Measurements from ENCODE around the gene OFD1.

The OFD1 gene

DNA sequence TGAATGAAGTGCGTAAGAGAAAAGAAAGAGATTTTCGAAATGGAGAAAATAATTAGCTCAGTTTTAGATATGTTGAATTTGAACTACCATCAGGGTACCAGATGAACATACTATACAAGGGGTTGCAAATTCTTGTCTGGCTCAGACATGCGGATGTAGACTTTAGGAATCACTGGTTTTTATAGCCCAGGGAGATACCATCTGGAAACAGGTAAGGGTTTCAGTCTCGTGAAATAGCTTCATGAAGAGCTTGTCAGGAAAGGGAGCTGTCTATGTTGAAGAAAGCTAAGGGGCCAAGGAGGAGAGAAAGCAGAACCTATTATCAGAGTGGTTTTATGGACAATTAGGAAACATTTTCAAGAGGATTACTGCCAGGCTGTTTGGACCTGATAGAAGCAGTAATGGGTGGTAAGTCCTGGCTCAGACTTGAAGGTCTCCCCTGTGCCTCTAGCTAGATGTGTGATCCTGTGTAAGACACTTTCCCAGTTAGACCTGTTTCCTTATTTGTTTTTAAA, 38.9 kb upstream of the OFD1 start:
- DNase-seq: no peak
- TF ChIP-seq POLR2A (IDR thresholded peaks at IDR 0.05; ENCODE audit: low read length): no peak
- no peak for TF ChIP-seq GATA1 (IDR thresholded peaks at IDR 0.05; ENCODE audit: low read depth, low read length)

DNA sequence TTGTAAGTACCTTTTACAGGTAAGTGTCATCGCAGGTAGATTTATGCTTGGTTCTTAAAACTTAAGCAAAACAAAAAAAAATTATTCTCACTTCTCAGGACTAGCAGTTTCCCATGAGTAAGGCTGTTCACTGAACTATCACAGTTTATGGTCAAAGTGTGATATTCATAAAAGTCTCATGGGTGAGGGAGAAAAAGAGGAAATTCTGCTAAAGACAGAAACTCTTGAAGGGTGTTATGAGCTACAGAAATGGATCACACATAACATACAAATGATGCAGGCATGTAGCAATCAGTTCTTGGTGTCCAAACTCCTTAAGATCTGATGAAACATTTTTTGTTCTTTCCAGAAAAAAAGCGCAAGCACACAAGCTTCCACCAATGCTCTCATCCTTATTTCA, 37.1 kb upstream of the OFD1 start:
- no peak for DNase-seq
- TF ChIP-seq POLR2A (IDR thresholded peaks at IDR 0.05; ENCODE audit: low read length) (no peak), GATA1 (IDR thresholded peaks at IDR 0.05; ENCODE audit: low read depth, low read length) (no peak)

DNA sequence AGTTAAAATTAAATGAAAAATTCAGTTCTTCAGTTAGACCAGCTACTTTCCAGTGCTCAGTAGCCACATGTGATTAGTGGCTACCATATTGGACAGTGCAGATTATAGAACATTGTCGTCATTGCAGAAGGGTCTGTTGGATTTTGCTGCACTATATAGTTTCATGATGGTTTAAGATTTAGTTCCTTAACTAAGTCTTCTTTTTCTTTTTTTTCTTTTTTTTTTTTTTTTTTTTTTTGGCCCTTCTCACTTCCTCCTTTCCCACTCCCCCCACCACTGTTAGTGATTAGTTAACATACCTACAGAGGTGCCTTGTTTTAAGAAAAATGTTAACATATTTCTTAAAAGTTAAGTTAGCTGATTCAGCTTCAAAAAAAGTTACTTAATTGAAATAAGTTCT, 36.6 kb upstream of the OFD1 start:
- no peak for DNase-seq
- TF ChIP-seq POLR2A (IDR thresholded peaks at IDR 0.05; ENCODE audit: low read length) (no peak), GATA1 (IDR thresholded peaks at IDR 0.05; ENCODE audit: low read depth, low read length) (no peak)

DNA sequence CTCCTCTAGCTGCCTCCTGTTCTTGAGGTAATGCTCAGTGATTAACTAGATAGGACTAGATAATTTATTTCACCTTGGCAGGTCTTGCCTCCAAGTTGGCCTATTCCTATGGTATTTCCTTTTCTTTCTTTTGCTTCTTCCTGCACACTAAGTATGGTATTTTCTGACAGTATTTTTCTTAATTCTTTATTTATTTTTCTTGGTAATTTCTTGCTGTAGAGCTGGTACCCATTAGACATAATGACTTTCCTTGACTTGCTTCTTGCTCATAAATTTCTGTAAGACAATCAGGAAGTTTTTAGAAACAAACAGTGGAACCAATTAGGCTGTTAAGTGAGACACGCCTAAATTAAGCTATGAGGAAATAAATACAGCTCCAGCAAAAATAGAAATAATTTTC, 36.1 kb upstream of the OFD1 start:
- TF ChIP-seq POLR2A (IDR thresholded peaks at IDR 0.05; ENCODE audit: low read length): no peak
- no peak for DNase-seq

DNA sequence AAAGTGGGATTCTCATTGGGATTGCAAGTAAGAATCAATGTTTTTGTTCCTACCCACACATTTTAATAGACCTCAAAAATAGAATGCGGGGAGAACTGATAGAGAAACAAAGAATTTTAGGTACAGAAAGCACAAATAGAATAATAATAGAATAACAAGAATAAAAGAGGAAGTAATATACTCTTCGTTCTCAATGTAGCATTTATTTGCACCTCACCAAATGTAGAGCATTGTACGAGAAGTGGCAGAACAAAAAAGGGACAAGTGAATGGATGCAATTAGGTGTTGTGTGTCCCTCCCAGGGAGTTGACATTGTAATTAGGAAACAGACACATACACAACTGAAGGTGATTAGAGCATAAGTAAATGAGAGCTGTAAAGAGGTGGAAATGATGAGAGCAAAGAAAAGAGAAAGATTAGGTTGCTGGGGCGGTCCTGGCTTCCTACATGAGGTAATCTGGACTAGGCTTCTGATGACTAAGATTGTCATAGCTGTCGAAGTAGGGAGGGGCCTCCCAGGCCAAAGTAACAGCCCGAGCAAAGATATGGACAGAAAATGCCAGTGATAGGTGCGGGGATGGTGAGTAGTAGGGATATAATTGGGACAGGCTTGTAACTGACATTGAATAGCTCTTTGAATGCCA, 35.2 kb upstream of the OFD1 start:
- DNase-seq: peak; percentile 69 to 75
- TF ChIP-seq GATA1 (IDR thresholded peaks at IDR 0.05; ENCODE audit: low read depth, low read length) (no peak), POLR2A (IDR thresholded peaks at IDR 0.05; ENCODE audit: low read length) (no peak)

DNA sequence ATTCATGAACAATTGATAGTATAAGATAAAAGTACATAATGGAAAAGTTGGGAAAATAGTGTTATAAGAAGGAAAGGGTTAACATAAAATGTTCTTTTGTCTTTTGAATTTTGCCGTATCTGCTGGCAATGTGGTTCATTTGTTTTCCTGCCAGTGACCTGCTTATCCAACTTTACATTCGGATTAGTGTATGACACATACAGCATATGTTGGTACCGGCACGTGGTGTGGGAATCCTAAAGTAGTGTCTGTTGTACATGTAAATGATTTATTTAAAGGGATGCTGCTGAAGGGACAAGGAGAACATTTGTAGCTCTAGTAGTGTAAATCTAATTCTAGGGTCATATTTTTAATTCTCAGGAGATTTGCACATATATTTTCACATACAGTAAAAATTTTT, 34.2 kb upstream of the OFD1 start:
- DNase-seq: no peak
- no peak for TF ChIP-seq GATA1 (IDR thresholded peaks at IDR 0.05; ENCODE audit: low read depth, low read length)
- no peak for TF ChIP-seq POLR2A (IDR thresholded peaks at IDR 0.05; ENCODE audit: low read length)

DNA sequence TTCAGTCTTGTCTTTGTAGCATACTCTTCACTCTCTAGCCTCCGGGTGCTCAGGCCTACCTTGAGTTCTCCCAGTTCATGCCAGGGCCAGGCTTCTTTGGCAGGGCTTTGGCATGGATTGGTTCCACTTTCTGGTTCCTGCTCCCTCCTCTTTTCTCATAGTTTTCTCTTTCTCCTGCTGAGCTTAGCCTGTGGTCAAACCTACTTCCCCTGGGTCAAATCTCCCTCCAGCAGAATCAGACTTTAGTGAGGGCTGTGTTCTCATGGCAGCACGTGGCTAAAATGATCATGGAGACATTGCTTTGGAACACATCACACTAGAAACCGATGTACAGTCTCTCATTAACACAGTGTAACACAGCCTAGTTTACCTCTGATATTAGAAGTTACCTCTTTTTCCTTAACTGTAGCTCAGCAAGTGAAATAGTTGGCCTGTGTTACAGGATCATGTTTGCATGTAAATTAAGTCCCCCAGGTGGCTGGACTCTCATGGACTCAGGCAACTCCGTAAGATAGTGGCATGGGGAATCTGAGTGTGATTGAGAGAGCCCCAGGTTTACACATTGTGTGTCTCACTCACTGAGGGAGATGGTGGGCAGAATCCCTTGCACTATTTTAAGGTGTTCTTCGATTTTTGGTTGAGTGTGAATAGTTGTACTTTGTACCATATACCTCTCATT, 32.3 kb upstream of the OFD1 start:
- TF ChIP-seq GATA1 (IDR thresholded peaks at IDR 0.05; ENCODE audit: low read depth, low read length) (no peak), POLR2A (IDR thresholded peaks at IDR 0.05; ENCODE audit: low read length) (no peak)
- no peak for DNase-seq

DNA sequence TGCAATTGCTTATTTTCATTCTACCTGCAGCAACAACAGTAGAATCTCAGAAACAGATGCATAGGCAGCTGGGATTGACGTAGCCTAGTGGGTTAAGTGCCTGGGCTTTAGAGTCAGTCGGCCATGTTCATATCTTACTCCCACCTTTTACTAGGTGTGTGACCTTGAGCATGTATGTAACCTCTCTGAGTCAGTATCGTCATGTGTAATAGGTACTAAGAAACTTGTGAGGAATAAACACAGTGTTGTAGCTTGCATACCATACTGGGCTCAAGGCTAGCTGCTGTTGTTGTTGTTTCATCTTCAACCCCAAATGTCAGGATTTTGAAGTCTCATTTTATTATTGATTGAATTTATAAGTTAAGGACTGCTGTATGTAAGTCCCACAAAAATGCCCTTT, 31.4 kb upstream of the OFD1 start:
- TF ChIP-seq POLR2A (IDR thresholded peaks at IDR 0.05; ENCODE audit: low read length): no peak
- TF ChIP-seq GATA1 (IDR thresholded peaks at IDR 0.05; ENCODE audit: low read depth, low read length): no peak
- DNase-seq: no peak

DNA sequence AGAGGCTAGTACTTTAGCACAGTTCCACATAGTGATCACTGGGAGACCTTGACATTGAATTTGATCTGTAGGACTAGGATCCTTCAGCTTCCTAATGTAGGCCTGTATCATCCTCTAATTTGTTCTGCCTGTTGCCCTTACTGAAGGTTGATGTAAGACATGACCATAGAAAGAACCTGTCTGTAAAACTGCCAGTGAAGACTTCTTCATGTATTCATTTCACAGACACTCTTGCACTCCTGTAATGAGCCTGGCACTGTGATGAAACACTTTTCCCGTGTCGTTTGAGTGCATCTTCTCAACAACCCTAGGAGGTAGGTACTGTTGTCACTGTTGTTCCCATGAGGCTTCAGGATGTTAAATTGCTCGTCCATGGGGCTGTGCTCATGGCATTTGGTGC, 31.0 kb upstream of the OFD1 start:
- TF ChIP-seq GATA1 (IDR thresholded peaks at IDR 0.05; ENCODE audit: low read depth, low read length) (no peak), POLR2A (IDR thresholded peaks at IDR 0.05; ENCODE audit: low read length) (no peak)
- no peak for DNase-seq

DNA sequence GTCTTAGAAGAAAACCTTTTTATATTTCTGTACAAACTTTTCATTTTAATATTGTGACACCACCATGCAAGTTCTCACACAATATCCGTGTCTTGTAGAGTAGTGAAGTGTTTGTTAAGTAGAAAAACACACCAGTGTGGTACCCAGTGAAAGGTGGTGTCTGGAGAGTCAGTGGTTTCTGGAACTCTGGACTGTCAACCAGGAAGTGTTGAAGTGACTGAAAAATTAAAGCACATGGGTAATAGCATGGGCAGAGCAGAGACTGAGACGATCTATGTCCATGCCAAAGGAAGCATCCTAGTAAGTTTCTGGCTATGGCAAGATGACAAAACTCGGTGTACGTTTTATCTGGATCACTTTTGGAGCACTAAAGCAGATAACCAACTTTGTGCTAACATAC, 23.4 kb upstream of the OFD1 start:
- no peak for DNase-seq
- TF ChIP-seq GATA1 (IDR thresholded peaks at IDR 0.05; ENCODE audit: low read depth, low read length): no peak
- TF ChIP-seq POLR2A (IDR thresholded peaks at IDR 0.05; ENCODE audit: low read length): no peak

DNA sequence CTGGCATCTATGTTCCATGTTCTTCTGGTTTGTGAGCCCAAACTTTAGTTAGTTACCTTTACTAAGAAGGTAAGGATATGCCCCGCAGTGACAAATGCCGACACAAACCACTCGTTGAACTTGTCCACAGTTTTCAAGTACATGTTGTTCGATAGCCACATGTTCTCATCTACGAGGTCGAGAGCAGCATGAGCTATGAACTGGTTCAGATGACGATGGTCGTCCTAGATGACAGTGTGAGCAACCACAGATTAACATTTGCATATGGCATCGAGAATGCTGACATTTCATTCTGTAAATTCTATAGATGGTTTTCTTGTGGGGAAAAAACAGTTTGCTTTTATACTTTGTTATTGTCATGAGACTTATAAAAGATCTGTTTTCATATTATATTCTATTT, 18.1 kb upstream of the OFD1 start:
- no peak for DNase-seq
- TF ChIP-seq POLR2A (IDR thresholded peaks at IDR 0.05; ENCODE audit: low read length) (no peak), GATA1 (IDR thresholded peaks at IDR 0.05; ENCODE audit: low read depth, low read length) (no peak)

DNA sequence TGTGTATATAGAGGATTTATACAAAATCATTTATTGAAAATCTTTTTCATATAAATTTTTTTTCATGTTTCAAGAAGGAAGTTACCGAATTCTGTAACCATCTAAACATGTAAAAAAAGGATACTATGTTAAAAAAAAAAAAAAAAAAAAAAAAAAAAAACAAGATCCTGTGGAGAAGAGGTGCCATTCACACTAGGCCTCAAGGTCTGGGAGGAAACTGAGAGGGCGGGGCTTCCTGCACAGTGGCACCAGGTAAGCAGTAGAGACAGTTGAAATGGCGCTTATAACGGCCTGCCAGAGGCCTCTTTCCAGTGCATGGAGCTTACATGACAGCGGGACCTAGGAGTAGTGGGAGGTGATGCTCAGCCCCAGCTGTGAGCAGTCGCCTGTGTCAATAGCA, 17.6 kb upstream of the OFD1 start:
- no peak for DNase-seq
- TF ChIP-seq POLR2A (IDR thresholded peaks at IDR 0.05; ENCODE audit: low read length) (no peak), GATA1 (IDR thresholded peaks at IDR 0.05; ENCODE audit: low read depth, low read length) (no peak)

DNA sequence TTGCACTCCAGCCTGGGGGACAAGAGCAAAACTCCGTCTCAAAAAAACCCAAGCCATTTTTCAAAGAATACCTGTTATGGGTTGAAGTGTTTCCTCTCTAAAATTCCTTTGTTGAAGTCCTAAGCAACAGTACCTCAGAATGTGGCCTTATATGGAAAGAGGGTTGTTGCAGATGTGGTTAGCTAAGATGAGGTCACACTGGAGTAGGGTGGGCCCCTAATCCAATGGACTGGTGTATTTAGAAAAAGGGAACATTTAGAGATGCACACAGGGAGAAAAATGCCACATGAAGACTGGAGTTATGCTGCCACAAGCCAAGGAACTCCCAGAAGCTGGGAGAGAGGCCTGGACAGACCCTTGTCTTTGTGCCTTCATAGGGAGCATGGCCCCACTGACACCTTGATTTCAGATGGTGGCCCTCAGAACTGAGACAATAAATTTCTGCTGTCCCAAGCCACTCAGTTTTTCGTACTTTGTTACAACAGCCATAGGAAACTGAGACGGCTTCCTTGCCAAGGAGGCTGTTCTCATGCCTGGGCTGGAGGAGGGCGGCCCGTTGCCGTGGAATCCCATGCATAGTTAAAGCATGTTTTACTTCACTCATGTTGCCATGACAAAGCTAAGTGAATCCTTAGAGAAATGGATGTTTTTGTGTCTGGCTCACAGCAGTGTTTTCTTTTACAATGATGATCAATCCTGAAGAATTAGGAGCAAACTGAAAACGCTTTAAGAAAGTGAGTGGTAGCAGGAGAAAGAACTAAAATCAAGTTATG, 16.7 kb upstream of the OFD1 start:
- no peak for TF ChIP-seq GATA1 (IDR thresholded peaks at IDR 0.05; ENCODE audit: low read depth, low read length)
- DNase-seq: no peak

DNA sequence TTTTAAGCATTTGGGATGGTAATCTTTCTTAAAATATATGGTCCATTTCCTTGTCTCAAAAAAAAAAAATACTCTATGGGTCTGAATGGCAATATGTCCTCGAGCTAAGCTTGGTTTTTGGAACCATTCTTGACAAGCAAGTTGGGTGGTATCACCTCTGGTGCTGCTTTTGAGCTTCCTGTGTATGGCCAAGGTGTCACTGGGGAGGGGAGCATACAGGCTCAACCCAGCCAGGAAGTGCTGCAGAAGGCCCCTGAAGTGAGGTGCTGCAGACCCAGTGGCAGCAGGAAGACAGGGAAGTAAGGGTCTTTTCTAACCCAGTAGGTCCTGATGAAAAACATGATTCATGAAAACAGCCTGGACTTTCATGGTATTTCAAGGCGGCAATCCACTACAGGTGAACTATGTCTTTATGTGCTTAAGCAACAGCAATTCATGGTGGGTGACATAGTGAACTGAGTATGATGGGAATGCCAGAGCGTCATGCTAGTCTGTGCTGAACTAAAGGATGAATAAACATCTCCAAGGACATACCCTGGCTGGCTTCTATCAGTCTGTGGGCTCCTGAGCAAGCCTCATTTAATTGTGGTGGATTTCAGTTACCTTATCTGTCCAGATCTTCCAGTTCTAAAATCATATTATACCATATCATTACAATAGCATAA, 15.2 kb upstream of the OFD1 start:
- no peak for TF ChIP-seq POLR2A (IDR thresholded peaks at IDR 0.05; ENCODE audit: low read length)
- no peak for TF ChIP-seq GATA1 (IDR thresholded peaks at IDR 0.05; ENCODE audit: low read depth, low read length)
- DNase-seq: no peak

All from erythroblast (primary cell).